ENCODE measurements around the gene ANKRD11.
"Not testable (repeated sequence)": the region's sequence is repeated elsewhere in the genome, so short reads cannot be mapped to it uniquely, and the experiment has no call there.

DNA sequence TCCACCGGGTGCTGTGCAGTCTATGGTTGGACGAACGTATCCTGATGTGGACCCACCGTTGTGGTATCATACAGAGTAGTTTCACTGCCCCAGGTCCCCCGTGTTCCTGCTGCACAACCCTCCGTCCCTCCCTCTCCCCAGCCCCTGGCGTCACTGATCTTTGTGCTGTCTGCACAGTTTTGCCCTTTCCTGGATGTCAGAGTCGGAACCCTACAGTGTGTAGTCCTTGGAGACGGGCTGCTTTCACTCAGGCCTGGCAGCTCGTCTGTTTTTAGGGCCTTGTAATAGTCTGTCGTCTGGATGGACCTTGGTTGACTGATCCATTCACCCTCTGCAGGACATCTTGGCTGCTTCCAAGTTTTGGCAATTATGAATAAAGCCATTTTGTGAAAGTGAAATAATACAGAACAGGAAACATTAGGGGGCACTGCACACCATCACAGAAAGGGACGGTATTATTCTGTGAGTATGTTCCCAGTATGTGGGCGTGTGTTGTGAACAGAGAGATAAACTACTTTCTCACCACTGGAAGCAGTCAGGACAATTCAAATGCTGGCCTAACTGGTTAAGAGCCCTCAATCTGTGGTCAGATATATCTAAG is 156.9 kb downstream of the ANKRD11 start:
- TF ChIP-seq CTCF (IDR thresholded peaks at IDR 0.05 in 2 of 3, conservative IDR thresholded peaks at IDR 0.05 in 1 of 3; ENCODE audit: borderline replicate concordance in 1 of 3, insufficient read depth in 1 of 3, low read depth in 2 of 3, low read length in 2 of 3), result peak in 2 of 3 experiments; percentile 51 to 67; a peak in 4 of 6 replicates
- TF ChIP-seq, protein P1, sequence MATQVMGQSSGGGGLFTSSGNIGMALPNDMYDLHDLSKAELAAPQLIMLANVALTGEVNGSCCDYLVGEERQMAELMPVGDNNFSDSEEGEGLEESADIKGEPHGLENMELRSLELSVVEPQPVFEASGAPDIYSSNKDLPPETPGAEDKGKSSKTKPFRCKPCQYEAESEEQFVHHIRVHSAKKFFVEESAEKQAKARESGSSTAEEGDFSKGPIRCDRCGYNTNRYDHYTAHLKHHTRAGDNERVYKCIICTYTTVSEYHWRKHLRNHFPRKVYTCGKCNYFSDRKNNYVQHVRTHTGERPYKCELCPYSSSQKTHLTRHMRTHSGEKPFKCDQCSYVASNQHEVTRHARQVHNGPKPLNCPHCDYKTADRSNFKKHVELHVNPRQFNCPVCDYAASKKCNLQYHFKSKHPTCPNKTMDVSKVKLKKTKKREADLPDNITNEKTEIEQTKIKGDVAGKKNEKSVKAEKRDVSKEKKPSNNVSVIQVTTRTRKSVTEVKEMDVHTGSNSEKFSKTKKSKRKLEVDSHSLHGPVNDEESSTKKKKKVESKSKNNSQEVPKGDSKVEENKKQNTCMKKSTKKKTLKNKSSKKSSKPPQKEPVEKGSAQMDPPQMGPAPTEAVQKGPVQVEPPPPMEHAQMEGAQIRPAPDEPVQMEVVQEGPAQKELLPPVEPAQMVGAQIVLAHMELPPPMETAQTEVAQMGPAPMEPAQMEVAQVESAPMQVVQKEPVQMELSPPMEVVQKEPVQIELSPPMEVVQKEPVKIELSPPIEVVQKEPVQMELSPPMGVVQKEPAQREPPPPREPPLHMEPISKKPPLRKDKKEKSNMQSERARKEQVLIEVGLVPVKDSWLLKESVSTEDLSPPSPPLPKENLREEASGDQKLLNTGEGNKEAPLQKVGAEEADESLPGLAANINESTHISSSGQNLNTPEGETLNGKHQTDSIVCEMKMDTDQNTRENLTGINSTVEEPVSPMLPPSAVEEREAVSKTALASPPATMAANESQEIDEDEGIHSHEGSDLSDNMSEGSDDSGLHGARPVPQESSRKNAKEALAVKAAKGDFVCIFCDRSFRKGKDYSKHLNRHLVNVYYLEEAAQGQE (IDR thresholded peaks at IDR 0.05; ENCODE audit: low read depth), result not testable (repeated sequence)
- not testable (repeated sequence) for TF ChIP-seq POLR2A (IDR thresholded peaks at IDR 0.05; ENCODE audit: borderline replicate concordance, extremely low read depth, insufficient read depth, insufficient read length); EZH2 (IDR thresholded peaks at IDR 0.05); POLR2AphosphoS5 (IDR thresholded peaks at IDR 0.05; ENCODE audit: low read depth, low read length); RAD21 (IDR thresholded peaks at IDR 0.05; ENCODE audit: low read depth); JUND (IDR thresholded peaks at IDR 0.05); TCF7L2 (IDR thresholded peaks at IDR 0.05; ENCODE audit: borderline replicate concordance, extremely low read depth, insufficient read depth, insufficient read length); CEBPB (IDR thresholded peaks at IDR 0.05; ENCODE audit: low read depth); ZBTB33 (IDR thresholded peaks at IDR 0.05; ENCODE audit: extremely low read depth, insufficient replicate concordance, low read length)
- TF ChIP-seq, protein P2, sequence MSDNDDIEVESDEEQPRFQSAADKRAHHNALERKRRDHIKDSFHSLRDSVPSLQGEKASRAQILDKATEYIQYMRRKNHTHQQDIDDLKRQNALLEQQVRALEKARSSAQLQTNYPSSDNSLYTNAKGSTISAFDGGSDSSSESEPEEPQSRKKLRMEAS (IDR thresholded peaks at IDR 0.05), result not testable (repeated sequence)

Measured in HCT116 (cell line).